ENCODE measurements around the gene APOL4.

GRCh38 chr22:36204632-36205015 is 3.0 kb upstream of the APOL4 start:
- TF ChIP-seq POLR2A (IDR thresholded peaks at IDR 0.05), result no peak
- no peak for TF ChIP-seq CTCF (IDR thresholded peaks at IDR 0.05)

Data from testis (tissue), 2 donors.